ENCODE data around the gene LAMA4.

LAMA4 gene

DNA sequence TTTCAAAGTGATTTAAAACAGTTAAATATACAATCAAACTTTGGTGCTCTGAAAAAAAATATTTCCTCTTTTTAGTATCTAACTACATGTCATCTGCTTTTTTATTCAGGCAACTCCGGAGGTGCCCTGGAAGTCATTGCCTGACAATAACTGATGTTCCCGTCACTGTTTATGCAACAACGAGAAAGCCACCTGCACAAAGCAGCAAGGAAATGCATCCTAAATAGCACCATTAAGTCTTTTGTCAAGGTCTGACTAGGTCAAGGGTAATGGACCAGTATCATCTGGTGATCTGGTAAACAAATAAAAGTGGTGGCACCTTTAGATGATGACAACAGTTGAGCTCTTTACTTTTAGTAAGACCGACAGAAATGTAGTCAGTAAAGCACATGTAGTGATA is 153.8 kb downstream of the LAMA4 start:
- H3K4me1 ChIP-seq: no peaks in the 10 kb centered on the region
- no peak for DNase-seq
- H3K36me3 ChIP-seq: no peaks in the 10 kb centered on the region
- TF ChIP-seq, protein P1, sequence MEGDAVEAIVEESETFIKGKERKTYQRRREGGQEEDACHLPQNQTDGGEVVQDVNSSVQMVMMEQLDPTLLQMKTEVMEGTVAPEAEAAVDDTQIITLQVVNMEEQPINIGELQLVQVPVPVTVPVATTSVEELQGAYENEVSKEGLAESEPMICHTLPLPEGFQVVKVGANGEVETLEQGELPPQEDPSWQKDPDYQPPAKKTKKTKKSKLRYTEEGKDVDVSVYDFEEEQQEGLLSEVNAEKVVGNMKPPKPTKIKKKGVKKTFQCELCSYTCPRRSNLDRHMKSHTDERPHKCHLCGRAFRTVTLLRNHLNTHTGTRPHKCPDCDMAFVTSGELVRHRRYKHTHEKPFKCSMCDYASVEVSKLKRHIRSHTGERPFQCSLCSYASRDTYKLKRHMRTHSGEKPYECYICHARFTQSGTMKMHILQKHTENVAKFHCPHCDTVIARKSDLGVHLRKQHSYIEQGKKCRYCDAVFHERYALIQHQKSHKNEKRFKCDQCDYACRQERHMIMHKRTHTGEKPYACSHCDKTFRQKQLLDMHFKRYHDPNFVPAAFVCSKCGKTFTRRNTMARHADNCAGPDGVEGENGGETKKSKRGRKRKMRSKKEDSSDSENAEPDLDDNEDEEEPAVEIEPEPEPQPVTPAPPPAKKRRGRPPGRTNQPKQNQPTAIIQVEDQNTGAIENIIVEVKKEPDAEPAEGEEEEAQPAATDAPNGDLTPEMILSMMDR (IDR thresholded peaks at IDR 0.05; ENCODE audit: low read depth, low read length): no peak
- no peak overlapping the region for H3K4me3 ChIP-seq (ENCODE audit: low read depth, low read length)
- H3K9me3 ChIP-seq: no peaks in the 10 kb centered on the region
- no peaks in the 10 kb centered on the region for H3K27me3 ChIP-seq

DNA sequence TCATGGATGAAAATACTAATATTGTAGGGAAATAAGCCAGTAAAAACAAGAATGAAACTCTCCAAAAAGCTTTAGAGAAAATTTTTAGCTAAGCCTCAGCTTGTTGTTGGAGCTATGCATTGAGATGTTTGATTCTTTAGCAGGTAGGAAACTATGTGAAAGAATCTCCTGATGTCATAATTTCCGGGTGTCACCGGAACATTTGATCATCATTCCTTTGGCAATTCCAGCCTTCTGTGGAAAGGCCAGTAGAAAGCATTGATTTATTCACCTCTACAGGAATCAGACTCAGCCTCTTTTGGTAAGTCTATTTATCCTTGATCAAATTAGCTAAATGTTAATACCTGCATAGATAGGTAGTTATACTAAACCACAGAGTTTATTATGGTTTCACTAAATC is 157.5 kb downstream of the LAMA4 start:
- DNase-seq: no peak
- Histone ChIP-seq H3K9me3 (no peaks in the 10 kb centered on the region), H3K4me1 (no peaks in the 10 kb centered on the region), H3K27me3 (no peaks in the 10 kb centered on the region), H3K4me3 (ENCODE audit: low read depth, low read length) (no peak overlapping the region), H3K36me3 (no peaks in the 10 kb centered on the region)
- TF ChIP-seq, protein P1 (IDR thresholded peaks at IDR 0.05; ENCODE audit: low read depth, low read length): no peak

GRCh38 chr6:112087916-112088315 is 166.5 kb downstream of the LAMA4 start:
- DNase-seq: no peak
- H3K4me3 ChIP-seq (ENCODE audit: low read depth, low read length): peak overlapping the region; percentile 97
- no peaks in the 10 kb centered on the region for H3K4me1 ChIP-seq
- TF ChIP-seq, protein P1 (IDR thresholded peaks at IDR 0.05; ENCODE audit: low read depth, low read length): no peak
- no peaks in the 10 kb centered on the region for H3K9me3 ChIP-seq
- H3K27me3 ChIP-seq: no peaks in the 10 kb centered on the region
- H3K36me3 ChIP-seq: no peaks in the 10 kb centered on the region

DNA sequence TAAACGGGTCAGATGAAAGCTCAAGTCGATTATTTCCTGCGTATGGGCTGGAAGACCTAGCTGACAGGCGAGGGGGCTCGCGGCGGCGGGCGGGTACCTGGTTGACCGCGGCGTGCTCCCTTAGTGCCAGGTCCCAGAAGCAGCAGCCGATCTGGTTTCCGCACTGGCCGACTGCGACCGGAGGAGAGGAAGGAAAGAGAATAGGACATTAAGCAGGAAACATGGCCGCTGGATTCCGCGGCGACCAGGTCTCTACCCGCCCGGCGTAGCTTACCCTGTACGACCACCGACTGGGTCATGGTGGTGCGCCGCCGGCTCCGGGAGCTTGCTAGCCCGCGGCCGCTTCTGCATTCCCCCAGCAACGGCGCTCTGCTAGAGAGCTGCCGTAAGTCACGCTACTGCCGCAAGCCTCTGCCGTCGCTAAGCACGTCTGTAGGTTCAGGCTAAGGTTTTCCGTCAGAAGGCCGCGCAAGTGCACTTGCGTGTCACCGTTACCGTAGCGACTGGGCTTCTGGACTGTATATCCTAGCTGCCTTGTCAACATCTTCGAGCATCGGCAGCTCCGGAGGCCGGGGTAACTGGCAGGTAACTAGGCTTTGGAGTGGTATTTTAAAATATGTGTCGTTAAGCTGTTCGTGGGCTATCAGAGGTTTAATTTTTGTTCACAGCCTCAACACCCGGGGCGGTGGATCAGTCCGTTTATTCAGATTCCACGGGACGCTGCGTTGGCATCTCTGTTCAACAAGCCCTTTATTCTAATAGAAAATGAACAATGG is 167.0 kb downstream of the LAMA4 start, which contains the start of the genes FAM229B and TUBE1:
Gene FAM229B (plus strand): TSS at position 456 of the 776 bp plus-strand sequence. CDS start 11,693 bp downstream, outside the sequence.
Gene TUBE1 (minus strand): TSS at position 347 of the 776 bp plus-strand sequence. CDS start 48 bp downstream, at position 299.
- Histone ChIP-seq H3K4me1 (no peaks in the 10 kb centered on the region), H3K9me3 (no peaks in the 10 kb centered on the region), H3K4me3 (ENCODE audit: low read depth, low read length) (peak within 1 kb of the TSS; percentile 97), H3K36me3 (no peaks in the 10 kb centered on the region), H3K27me3 (no peaks in the 10 kb centered on the region)
- TF ChIP-seq, protein P1 (IDR thresholded peaks at IDR 0.05; ENCODE audit: low read depth, low read length): no peak
- DNase-seq: peak; percentile 95

DNA sequence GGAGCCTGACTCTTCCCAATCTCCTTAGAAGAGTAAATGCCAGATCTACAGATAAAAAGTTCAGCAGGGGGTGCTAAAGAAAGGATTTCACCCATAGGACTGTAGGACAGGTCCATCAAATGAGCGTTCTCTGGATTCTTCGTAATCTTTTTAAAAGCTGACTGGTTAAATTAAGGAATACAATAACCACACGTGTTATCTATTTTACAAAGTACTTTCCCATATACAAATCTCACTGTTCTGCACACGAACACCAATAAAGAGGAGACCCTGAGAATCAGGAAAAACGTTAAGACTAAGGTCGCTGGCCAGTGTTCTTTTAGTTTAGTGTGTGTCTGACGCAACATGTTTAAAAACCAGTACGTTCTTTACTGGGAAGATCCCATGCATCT is 167.6 kb downstream of the LAMA4 start:
- H3K36me3 ChIP-seq: no peaks in the 10 kb centered on the region
- no peaks in the 10 kb centered on the region for H3K9me3 ChIP-seq
- TF ChIP-seq, protein P1 (IDR thresholded peaks at IDR 0.05; ENCODE audit: low read depth, low read length): no peak
- DNase-seq: no peak
- no peaks in the 10 kb centered on the region for H3K4me1 ChIP-seq
- no peaks in the 10 kb centered on the region for H3K27me3 ChIP-seq
- H3K4me3 ChIP-seq (ENCODE audit: low read depth, low read length): peak overlapping the region; percentile 97

Data from BE2C (cell line).